Gastroesophageal sphincter (tissue), 4 donors: ENCODE results near the gene CASP2. TPM values are rescaled to one million over a fixed set of nuclear protein-coding genes. Genes with fewer than 3 reads are reported as not detected.

Source experiments
- ATAC-seq: fragments of 150-250 bp; one replicate; pipeline ENCODE4 v1.9.1; 2016; ENCODE audit warnings: mild to moderate bottlenecking, moderate library complexity
- H3K27ac ChIP-seq, 4 donors: fragments of 200-600 bp; sonication (generic) in 3 of 4; 1 replicate in 3 of 4; 2 replicates in 1 of 4; pipeline ENCODE4 v1.5.1; 2016 to 2019
- H3K27me3 ChIP-seq: fragments of 200-600 bp; sonication (generic); one replicate; pipeline ENCODE4 v1.5.1; 2019
- H3K36me3 ChIP-seq, 2 donors: fragments of 200-600 bp; sonication (generic); one replicate each; pipeline ENCODE4 v1.5.1; 2019; ENCODE audit warnings: control low read depth in 1 of 2
- H3K4me1 ChIP-seq, 3 donors: fragments of 200-600 bp; sonication (generic); 1 replicate in 2 of 3; 2 replicates in 1 of 3; pipeline ENCODE4 v1.5.1; 2016 to 2019; ENCODE audit warnings: control low read depth in 2 of 3
- H3K4me3 ChIP-seq, 2 donors: fragments of 200-600 bp; sonication (generic); one replicate each; pipeline ENCODE4 v1.5.1; 2019; ENCODE audit warnings: mild to moderate bottlenecking in 1 of 2, moderate library complexity in 1 of 2
- H3K9me3 ChIP-seq, 3 donors: fragments of 200-600 bp; sonication (generic); one replicate each; pipeline ENCODE4 v1.5.1; 2017 to 2019; ENCODE audit warnings: control low read depth in 2 of 3
- CTCF ChIP-seq, 4 experiments: fragments of 200-600 bp in 2 of 4; fragments of 450-650 bp in 2 of 4; sonication (generic) in 1 of 4; IDR thresholded peaks; one replicate each; pipeline ENCODE4 v1.5.1; 2017 to 2019; ENCODE audit warnings: antibody characterized with exemption in 4 of 4, mild to moderate bottlenecking in 2 of 4, moderate library complexity in 2 of 4
- EP300 ChIP-seq: sonication (generic); formaldehyde crosslinking; IDR thresholded peaks from one replicate; pipeline ENCODE4 v1.6.1; 2017; ENCODE audit warnings: antibody characterized with exemption, mild to moderate bottlenecking
- POLR2A ChIP-seq, 2 donors: fragments of 450-650 bp; IDR thresholded peaks; one replicate each; pipeline ENCODE4 v1.6.1; 2017; ENCODE audit warnings: antibody characterized with exemption in 2 of 2, mild to moderate bottlenecking in 2 of 2, moderate library complexity in 1 of 2
- POLR2AphosphoS5 ChIP-seq: sonication (generic); formaldehyde crosslinking; IDR thresholded peaks from one replicate; pipeline ENCODE4 v1.6.1; 2017; ENCODE audit warnings: antibody characterized with exemption
- WGBS, 2 donors: methylation state at CpG; one replicate each; pipeline ENCODE4 v1.1.5; 2018; ENCODE audit warnings: low coverage in 1 of 2; 5-methylcytosine and 5-hydroxymethylcytosine counted together
- total RNA-seq, 4 donors: library from RNA; depleted of rRNA; stranded (reverse); fragments of >200 nt; gene quantifications; one replicate each; pipeline ENCODE4 v1.1.0, GENCODE V29; 2016

The CASP2 gene
- total RNA-seq, 4 donors from 2014 or later: 10.1 to 14.5 (median 13.6) TPM

- WGBS, 2 donors: 87 to 90% methylated on average over 3 to 4 of the region's 4 CpGs
- H3K36me3 ChIP-seq: peaks cover 2 to 38% of the 10 kb centered on the region in 2 donors
- peaks cover 0 to 37% (median 15%) of the 10 kb centered on the region in 3 donors for H3K4me1 ChIP-seq
- H3K4me3 ChIP-seq: no peak overlapping the region
- TF ChIP-seq POLR2AphosphoS5 (no peak), CTCF (IDR thresholded peaks at IDR 0.05) (no peak), POLR2A (IDR thresholded peaks at IDR 0.05) (no peak), EP300 (no peak)
- H3K9me3 ChIP-seq: no peaks in the 10 kb centered on the region
- H3K27me3 ChIP-seq: no peaks in the 10 kb centered on the region
- no peak for ATAC-seq
- H3K27ac ChIP-seq: no peak overlapping the region
Measured at GRCh38 chr7:143290293-143290692, 2.1 kb downstream of the CASP2 start.

GRCh38 chr7:143292876-143293275 lies 4.7 kb downstream of the CASP2 start:
- TF ChIP-seq POLR2A (IDR thresholded peaks at IDR 0.05) (no peak), CTCF (IDR thresholded peaks at IDR 0.05) (no peak)
- ATAC-seq: no peak
- H3K4me3 ChIP-seq: no peak overlapping the region
- peaks cover 2 to 64% of the 10 kb centered on the region in 2 donors for H3K36me3 ChIP-seq
- peaks cover 0 to 46% (median 12%) of the 10 kb centered on the region in 3 donors for H3K4me1 ChIP-seq
- no peaks in the 10 kb centered on the region for H3K27me3 ChIP-seq
- no peak overlapping the region for H3K27ac ChIP-seq
- 92 to 93% methylated on average over 4 to 5 of the region's 5 CpGs for WGBS, 2 donors
- no peaks in the 10 kb centered on the region for H3K9me3 ChIP-seq

DNA sequence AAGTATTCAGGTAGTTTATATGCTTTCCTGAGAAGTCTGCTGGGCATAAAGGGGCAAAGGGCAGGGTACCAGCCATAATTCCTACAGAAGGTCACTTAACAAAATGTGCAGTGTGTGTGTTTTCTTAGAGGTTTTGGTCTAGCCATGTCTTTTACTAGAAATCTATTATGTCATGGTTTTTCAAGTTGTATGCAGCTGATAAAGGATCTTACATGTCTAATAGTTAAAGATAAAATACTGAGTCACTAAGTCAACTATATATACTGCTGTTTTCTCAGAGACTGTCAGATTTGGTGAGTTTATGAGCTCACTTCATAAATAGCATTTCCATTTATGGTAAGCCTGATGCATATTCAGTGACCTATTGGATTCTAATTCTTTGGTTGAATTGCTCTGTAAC lies 7.7 kb downstream of the CASP2 start:
- H3K4me1 ChIP-seq: peaks cover 0 to 30% (median 2%) of the 10 kb centered on the region in 3 donors
- no peak for ATAC-seq
- no peak overlapping the region for H3K4me3 ChIP-seq
- no peaks in the 10 kb centered on the region for H3K9me3 ChIP-seq
- no peaks in the 10 kb centered on the region for H3K27me3 ChIP-seq
- no peak overlapping the region for H3K27ac ChIP-seq
- H3K36me3 ChIP-seq: peaks cover 2 to 94% of the 10 kb centered on the region in 2 donors
- TF ChIP-seq POLR2AphosphoS5: no peak
- TF ChIP-seq POLR2A (IDR thresholded peaks at IDR 0.05): no peak
- no peak for TF ChIP-seq CTCF (IDR thresholded peaks at IDR 0.05)
- no peak for TF ChIP-seq EP300

DNA sequence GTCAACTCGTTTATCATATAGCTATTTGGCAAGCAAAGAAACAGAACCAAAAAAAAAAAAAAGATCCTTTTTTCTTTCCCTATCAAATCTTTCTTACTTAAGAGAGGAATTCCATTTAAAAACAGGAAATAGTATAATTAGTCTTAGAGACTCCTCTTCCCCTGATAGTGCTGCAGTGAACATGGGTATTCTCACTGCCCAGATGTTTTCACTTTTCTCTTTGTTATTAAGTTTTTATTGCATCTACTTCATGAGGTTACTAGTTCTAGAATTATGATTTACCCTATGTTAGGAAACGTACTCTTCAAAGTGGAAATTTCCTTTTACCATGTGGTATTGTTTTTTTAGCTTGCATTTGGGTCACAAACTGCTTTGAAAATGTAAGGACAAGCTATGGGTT lies 8.5 kb downstream of the CASP2 start:
- no peak overlapping the region for H3K27ac ChIP-seq
- H3K36me3 ChIP-seq: peaks cover 2 to 100% of the 10 kb centered on the region in 2 donors
- 30 to 53% methylated on average over 2 of the region's 2 CpGs for WGBS, 2 donors
- H3K4me3 ChIP-seq: no peak overlapping the region
- no peak for ATAC-seq
- TF ChIP-seq POLR2AphosphoS5 (no peak), POLR2A (IDR thresholded peaks at IDR 0.05) (no peak), CTCF (IDR thresholded peaks at IDR 0.05) (no peak), EP300 (no peak)
- H3K27me3 ChIP-seq: no peaks in the 10 kb centered on the region
- peaks cover 0 to 28% (median 0%) of the 10 kb centered on the region in 3 donors for H3K4me1 ChIP-seq
- no peaks in the 10 kb centered on the region for H3K9me3 ChIP-seq

GRCh38 chr7:143299346-143299745 lies 11.2 kb downstream of the CASP2 start:
- ATAC-seq: no peak

More at GRCh38 chr7:143299346-143299745, 11.2 kb downstream of the CASP2 start:
- TF ChIP-seq POLR2A (IDR thresholded peaks at IDR 0.05) (no peak), CTCF (IDR thresholded peaks at IDR 0.05) (no peak), EP300 (no peak), POLR2AphosphoS5 (no peak)
- Histone ChIP-seq H3K9me3 (no peaks in the 10 kb centered on the region), H3K36me3 (peaks cover under 1 to 100% of the 10 kb centered on the region in 2 donors), H3K4me1 (peaks cover 0 to 28% (median 0%) of the 10 kb centered on the region in 3 donors), H3K4me3 (no peak overlapping the region), H3K27me3 (no peaks in the 10 kb centered on the region), H3K27ac (no peak overlapping the region)
- 68 to 78% methylated on average over 2 of the region's 2 CpGs for WGBS, 2 donors
